GM10266 (cell line): ENCODE measurements around the gene GNG12.

ENCODE experiments used
- DNase-seq: peaks from one replicate; pipeline ENCODE4 v3.0.0; 2012; ENCODE audit errors: extremely low spot score
- TF ChIP-seq, protein P1 (sequence below): IDR thresholded peaks from 2 replicates; pipeline ENCODE4 v1.5.1; 2012; ENCODE audit warnings: mild to moderate bottlenecking, low read depth; ENCODE audit not compliant: control insufficient read depth, insufficient read depth; ENCODE audit errors: missing control alignments

The GNG12 gene

DNA sequence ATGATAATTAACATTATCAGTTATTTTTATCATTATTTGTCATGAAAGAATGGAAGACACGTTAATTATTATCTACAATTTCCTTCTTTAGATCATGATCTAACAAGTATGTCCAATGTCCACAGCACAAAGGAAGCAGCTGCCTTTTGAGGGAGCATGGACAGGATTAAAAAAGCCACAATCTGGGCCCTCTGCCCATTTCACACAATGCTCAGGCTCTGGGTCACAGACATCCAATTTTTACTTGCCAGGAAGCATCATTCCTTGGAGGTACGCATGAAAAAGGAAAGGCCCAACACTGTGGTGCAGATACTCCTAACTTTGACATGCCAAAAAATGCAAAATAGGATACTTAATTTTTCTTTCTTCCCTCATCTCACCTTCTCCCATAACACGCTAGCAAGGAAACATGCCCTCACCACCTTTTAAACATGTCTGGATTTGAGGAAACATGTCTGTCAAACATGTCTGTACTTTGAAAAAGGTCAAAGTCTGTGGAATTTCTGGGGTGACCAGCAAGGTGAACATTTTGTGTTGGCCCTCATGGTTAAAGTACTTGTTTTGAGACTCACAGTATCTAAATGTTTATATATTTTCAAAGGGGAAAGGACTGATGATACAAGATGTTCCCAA is 108.2 kb downstream of the GNG12 start:
- no peak for DNase-seq
- TF ChIP-seq, protein P1, sequence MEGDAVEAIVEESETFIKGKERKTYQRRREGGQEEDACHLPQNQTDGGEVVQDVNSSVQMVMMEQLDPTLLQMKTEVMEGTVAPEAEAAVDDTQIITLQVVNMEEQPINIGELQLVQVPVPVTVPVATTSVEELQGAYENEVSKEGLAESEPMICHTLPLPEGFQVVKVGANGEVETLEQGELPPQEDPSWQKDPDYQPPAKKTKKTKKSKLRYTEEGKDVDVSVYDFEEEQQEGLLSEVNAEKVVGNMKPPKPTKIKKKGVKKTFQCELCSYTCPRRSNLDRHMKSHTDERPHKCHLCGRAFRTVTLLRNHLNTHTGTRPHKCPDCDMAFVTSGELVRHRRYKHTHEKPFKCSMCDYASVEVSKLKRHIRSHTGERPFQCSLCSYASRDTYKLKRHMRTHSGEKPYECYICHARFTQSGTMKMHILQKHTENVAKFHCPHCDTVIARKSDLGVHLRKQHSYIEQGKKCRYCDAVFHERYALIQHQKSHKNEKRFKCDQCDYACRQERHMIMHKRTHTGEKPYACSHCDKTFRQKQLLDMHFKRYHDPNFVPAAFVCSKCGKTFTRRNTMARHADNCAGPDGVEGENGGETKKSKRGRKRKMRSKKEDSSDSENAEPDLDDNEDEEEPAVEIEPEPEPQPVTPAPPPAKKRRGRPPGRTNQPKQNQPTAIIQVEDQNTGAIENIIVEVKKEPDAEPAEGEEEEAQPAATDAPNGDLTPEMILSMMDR, result no peak

DNA sequence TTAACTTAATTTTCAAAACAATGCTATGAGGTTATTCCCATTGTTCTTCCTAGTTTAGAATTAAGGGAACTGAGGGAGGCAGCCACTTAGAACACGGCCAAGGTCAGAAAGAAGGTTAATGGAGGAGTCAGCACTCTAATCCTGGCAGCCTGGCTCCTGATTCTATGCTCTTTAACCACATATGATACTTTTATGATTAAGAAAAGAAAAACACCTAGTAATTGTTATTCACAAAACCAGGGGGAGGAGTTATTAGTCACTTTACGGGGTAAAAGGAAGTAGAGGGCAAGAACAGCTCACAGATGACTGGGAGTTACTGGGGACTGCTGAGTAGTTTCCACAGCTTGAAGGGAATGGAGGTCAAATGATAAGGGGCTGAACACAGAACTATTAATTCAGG is 109.6 kb downstream of the GNG12 start:
- TF ChIP-seq, protein P1, result no peak
- DNase-seq, result peak; percentile 17

DNA sequence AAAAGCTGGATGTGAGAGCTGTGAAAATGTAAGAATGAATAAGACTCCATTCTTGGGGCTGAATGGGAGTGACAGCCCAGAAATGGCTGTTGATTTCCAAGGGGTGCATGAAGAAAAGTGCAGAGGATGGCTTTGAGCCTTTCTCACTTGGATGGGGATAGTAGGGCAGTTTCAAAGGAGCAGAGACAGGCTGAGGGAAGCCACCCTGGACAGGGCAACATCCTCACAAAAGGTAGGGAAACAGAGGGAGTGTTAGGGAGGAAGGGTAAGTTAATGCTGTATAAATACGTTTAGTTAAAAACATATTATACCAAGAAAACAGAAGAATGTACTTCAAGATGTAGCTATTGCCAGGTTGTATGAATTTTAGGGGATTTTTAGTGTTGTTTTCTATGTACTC is 110.1 kb downstream of the GNG12 start:
- TF ChIP-seq, protein P1, result no peak
- DNase-seq, result no peak

DNA sequence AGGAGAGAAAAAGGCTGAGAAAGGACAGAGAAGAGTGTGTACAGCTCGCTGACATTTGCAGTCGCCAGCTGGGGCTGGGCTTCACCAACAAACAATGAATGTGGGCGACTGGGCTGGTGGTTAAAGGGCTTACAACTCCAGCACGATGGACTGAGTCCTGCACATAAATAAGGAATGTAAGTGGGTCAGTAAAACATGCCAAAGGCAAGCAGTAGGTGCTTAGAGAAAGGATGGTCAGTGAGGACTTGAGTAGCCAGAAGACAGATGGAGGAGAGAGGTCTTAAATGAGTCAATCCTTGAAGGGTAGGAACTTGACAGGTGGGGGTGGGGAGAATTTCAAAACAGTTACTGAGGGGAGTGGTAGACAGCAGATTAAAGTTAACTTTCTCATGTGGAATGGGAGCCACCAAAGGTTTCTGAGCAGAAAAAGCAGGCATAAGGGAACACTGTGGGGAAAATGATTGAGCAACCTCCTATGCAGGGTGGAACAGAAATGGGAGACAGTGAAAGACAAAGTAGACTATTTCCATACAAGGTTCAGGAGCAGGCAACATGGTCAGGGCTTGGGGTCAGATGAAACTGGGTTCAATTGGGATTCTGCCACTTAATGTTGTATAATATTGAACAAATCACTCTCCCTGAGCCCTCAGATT is 110.8 kb downstream of the GNG12 start:
- DNase-seq, result no peak
- TF ChIP-seq, protein P1, result no peak

DNA sequence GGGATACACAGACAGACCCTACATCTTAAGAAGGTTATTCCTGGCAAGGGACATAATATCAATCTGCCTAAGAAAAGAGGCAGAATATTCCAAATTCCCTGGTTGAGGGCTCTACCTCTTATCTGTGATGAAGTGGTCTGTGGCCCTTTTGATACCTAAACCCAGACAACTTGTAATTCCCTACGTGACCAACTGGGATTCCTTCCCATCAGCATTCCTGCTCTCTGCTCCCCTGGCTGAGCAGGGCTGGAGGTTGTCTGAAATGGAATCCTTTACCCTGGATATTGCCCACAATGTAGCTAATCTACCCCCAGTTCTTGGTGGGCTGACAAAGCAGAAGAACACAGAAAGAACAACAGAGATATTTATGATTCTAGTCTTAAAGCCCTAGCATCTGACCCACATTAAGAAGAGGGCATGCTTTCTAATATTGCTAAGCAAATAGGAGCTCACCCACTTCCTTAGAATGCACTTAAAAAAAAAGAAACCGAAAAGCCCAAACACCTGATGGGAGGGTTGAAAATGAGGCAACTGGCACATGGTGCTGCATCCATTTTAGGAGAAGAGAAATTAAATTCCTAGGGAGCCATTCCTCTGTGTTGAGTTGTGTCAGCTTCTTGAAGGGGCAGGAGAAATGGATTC is 111.5 kb downstream of the GNG12 start:
- TF ChIP-seq, protein P1, result no peak
- DNase-seq, result no peak

DNA sequence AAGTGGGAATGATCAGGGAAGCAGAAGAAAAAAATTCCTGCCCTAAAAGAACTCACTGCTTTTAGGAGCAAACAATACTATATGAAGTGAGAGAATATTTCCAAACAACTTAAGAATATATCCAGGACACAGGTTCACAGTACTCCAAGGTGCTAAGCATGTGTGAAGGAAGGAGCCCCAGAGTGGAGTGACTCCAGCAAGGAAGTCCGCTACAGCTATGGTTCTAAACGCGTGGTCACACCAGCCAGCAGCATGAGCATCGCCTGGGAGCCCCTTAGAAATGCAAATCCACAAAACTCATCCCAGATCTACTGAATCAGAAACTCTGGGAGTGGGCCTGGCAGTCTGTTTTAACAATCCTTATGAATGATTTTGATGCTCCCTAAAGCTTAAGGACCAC is 112.2 kb downstream of the GNG12 start:
- TF ChIP-seq, protein P1, result no peak
- no peak for DNase-seq
